HEK293T (cell line): ENCODE results near the gene TRPM3.

Source experiments
- FOXK2 ChIP-seq: fragments of 450-650 bp; IDR thresholded peaks from 2 replicates; pipeline ENCODE4 v1.6.1; 2016; ENCODE audit warnings: mild to moderate bottlenecking
- SP1 ChIP-seq: fragments of 450-650 bp; IDR thresholded peaks from 2 replicates; pipeline ENCODE4 v1.6.1; 2017
- SUZ12 ChIP-seq: fragments of 450-650 bp; IDR thresholded peaks from 2 replicates; pipeline ENCODE4 v1.6.1; 2016; ENCODE audit warnings: mild to moderate bottlenecking
- TARDBP ChIP-seq: fragments of 450-650 bp; IDR thresholded peaks from 2 replicates; pipeline ENCODE4 v1.6.1; 2016
- ZNF384 ChIP-seq: fragments of 450-650 bp; IDR thresholded peaks from 2 replicates; pipeline ENCODE4 v1.6.1; 2016
- TF ChIP-seq, protein P1 (sequence below): fragments of 450-650 bp; IDR thresholded peaks from 2 replicates; pipeline ENCODE4 v1.6.1; 2016

DNA sequence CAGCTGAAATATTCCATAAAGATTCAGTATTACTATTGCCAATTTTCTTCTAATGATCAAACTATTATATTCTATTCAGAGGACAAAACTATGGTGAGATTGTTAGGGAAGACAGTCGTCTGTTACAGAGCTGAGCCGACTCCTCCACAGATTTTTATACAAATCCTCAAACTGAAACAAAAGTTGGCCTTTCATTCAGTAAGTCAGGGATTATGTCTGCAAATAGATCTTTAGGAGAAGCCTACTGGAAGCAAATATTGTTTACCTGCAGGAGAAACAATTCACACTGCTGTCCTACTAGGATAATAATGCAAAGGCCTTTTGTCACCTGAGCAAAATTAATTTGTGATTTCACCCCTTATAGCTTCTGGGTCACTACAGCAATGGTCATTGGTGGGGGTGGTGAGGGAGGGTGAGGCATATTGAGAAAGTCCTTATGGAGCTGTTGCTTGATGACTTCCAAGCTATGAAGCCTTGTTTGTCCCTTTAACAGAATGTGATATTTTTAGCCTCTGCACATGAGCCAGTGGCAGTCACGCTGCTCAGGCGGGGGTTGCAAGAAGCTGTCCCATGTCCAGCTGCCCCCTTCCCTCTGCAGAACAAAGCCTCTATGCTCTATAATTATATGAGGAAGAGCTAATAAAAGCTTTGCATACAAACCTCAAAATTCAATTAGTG is 506.5 kb downstream of the TRPM3 start:
- TF ChIP-seq ZNF384 (no peak), FOXK2 (no peak), TARDBP (no peak), SUZ12 (no peak), SP1 (no peak)
- TF ChIP-seq, protein P1, sequence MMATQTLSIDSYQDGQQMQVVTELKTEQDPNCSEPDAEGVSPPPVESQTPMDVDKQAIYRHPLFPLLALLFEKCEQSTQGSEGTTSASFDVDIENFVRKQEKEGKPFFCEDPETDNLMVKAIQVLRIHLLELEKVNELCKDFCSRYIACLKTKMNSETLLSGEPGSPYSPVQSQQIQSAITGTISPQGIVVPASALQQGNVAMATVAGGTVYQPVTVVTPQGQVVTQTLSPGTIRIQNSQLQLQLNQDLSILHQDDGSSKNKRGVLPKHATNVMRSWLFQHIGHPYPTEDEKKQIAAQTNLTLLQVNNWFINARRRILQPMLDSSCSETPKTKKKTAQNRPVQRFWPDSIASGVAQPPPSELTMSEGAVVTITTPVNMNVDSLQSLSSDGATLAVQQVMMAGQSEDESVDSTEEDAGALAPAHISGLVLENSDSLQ, result no peak
